22Rv1 (cell line): ENCODE results near the gene USP5.
A peak's percentile ranks its signal among the peaks of the same experiment; 100 is the strongest.

Experiments
- H3K27ac ChIP-seq: fragments of 450-650 bp; 2 replicates; pipeline ENCODE4 v1.5.1; 2017
- CTCF ChIP-seq: fragments of 450-650 bp; IDR thresholded peaks from 2 replicates; pipeline ENCODE4 v1.5.1; 2017; ENCODE audit warnings: mild to moderate bottlenecking
- ZFX ChIP-seq: fragments of 450-650 bp; IDR thresholded peaks from 2 replicates; pipeline ENCODE4 v1.6.1; 2017; ENCODE audit warnings: antibody characterized with exemption, borderline replicate concordance

USP5 gene

DNA sequence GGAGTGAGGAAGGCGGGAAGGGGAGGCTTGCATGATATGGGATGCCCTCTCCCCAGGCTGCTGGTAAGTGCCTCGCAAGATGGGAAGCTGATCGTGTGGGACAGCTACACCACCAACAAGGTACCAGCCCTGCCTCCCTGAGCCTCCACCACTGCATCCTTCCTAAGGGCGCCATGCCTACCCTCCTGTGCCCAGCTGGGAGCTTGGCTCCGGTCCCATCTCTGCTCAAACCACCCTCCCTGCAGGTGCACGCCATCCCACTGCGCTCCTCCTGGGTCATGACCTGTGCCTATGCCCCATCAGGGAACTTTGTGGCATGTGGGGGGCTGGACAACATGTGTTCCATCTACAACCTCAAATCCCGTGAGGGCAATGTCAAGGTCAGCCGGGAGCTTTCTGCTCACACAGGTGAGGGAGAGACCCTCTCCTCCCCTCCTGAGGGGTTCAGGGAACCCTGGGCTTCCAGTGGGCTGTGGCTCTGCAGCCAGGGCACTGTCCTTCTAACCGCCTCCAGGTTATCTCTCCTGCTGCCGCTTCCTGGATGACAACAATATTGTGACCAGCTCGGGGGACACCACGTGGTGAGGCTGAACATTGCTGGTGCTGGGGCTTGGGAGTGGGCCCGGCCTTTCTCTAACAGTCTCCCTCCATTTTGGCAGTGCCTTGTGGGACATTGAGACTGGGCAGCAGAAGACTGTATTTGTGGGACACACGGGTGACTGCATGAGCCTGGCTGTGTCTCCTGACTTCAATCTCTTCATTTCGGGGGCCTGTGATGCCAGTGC lies 8.6 kb upstream of the USP5 start:
- TF ChIP-seq CTCF (no peak), ZFX (no peak)
- H3K27ac ChIP-seq, result no peak overlapping the region

DNA sequence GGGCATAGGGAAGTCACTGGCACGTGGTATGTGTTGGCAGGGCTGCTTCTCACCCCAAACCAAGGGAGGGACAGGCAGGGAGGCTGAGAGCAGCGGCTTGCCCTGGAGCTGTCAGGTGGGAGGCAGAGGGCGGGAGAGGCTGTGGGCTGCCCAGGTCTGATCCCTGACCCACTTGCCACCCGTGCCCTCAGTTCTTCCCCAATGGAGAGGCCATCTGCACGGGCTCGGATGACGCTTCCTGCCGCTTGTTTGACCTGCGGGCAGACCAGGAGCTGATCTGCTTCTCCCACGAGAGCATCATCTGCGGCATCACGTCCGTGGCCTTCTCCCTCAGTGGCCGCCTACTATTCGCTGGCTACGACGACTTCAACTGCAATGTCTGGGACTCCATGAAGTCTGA lies 6.6 kb upstream of the USP5 start:
- TF ChIP-seq ZFX (no peak), CTCF (no peak)
- no peak overlapping the region for H3K27ac ChIP-seq

DNA sequence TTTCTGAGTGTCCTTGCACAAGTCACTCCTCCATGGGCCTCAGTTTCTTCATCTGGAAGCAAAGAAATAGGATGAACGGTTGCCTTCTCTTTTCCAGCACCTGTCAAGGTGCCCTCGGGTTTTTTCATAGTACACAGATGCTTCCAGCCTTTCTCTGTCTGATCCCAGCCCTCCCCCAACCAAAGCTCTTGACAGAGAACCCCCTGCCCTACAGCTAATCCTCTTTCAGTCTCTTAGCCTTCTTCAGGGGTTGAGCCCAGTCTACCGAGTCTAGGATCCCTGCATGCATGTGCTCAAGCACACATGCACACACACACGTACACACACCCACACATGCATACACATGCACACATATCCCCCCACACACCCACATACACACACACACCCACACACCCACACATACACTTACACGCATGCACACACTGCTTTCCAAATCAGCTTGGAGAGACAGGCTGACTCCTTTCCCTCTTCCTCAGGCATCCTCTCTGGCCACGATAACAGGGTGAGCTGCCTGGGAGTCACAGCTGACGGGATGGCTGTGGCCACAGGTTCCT lies 5.6 kb upstream of the USP5 start:
- TF ChIP-seq ZFX (no peak), CTCF (no peak)
- H3K27ac ChIP-seq, result peak overlapping the region; percentile 99

DNA sequence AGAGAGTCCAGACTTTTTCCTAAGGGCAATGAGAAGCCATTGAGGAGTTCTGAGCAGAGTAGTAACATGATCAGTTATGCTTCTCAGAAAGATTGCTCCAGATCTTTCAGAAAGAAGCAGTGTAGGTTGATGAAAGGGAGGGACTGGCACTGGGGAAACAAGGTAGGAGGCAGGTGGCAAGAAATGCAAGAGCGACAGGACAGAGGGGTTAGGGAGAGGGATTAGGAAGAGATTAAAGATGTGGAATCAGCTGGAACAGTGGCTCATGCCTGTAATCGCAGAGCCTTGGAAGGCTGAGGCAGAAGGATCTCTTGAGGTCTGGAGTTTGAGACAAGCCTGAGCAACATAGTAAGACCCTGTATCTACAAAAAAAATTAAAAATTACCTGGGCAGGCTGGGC lies 4.3 kb upstream of the USP5 start:
- H3K27ac ChIP-seq, result peak overlapping the region; percentile 99
- no peak for TF ChIP-seq CTCF
- no peak for TF ChIP-seq ZFX

GRCh38 chr12:6849427-6849826 lies 2.5 kb upstream of the USP5 start:
- TF ChIP-seq CTCF, result no peak
- TF ChIP-seq ZFX, result no peak
- H3K27ac ChIP-seq, result peak overlapping the region; percentile 99

DNA sequence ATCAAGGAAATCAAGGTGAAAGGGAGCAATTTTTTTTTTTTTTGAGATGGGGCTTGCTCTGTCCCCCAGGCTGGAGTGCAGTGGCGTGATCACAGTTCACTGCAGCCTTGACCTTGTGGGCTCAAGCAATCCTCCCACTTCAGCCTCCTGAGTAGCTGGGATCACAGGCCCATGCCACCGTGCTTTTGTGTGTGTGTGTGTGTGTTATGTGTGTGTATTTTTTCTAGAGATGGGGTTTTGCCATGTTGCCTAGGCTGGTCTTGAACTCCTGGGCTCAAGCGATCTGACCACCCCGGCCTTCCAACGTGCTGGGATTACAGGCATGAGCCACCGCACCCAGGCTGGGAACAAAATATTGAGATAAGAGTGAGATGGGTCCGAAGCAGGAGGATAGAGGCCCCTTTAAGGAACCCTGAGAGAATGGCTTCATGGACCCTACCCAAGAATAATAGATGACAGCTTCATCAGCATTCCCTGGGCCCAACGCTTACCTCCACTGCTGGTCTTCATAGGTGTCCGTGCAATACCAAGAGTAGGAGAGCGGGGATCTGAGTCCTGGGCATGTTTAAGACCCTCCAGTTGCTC lies 1.9 kb upstream of the USP5 start:
- TF ChIP-seq CTCF, result no peak
- no peak for TF ChIP-seq ZFX
- H3K27ac ChIP-seq, result peak overlapping the region; percentile 99

GRCh38 chr12:6850796-6851152 lies 1.2 kb upstream of the USP5 start:
- TF ChIP-seq ZFX, result no peak
- no peak for TF ChIP-seq CTCF
- peak overlapping the region; percentile 99 for H3K27ac ChIP-seq
